ENCODE data around the gene KAT14. TPM values are rescaled to one million over a fixed set of nuclear protein-coding genes. Genes with fewer than 3 reads are reported as not detected.

KAT14 gene
- total RNA-seq, 4 donors from 2014 or later: 12.2 to 13.8 (median 13.3) TPM

Small RNAs within 50 kb of the gene (small RNA-seq; reads per million reads assigned to genes)
- not detected for gene RF00019
- not detected for gene RNU7-137P

Other genes with a start within 250 kb of the KAT14 start
- 100 to 1,000 TPM in 2 of 4 donors, 10 to 100 TPM in 2; 79.8 to 128 (median 100) TPM for gene SNX5, start 169.1 kb upstream of the KAT14 start, total RNA-seq
- 10 to 100 TPM in 1 of 4 donors, 1 to 10 TPM in 3; 4.6 to 14.7 (median 8.7) TPM for gene MGME1, start 168.8 kb upstream of the KAT14 start, total RNA-seq
- gene OVOL2, start 79.9 kb upstream of the KAT14 start, total RNA-seq: not detected
- 10 to 100 TPM in 2 of 4 donors, 1 to 10 TPM in 2; 5.1 to 17.4 (median 11.0) TPM for gene PET117, start within 50 bp of the KAT14 start, total RNA-seq
- 10 to 100 TPM; 17.3 to 26.4 (median 22.4) TPM for gene ZNF133, start 150.7 kb downstream of the KAT14 start, total RNA-seq

Measured in tibial nerve (tissue), 4 donors.